Measurements from ENCODE around the gene NR1I3.

GRCh38 chr1:161267321-161267720 lies 29.3 kb upstream of the NR1I3 start:
- TF ChIP-seq ZNF704 (tag by site-specific recombination; IDR thresholded peaks at IDR 0.05), result no peak
- no peak for TF ChIP-seq ZNF18 (tag by site-specific recombination; IDR thresholded peaks at IDR 0.05)
- no peak for TF ChIP-seq CTCF (tag by site-specific recombination; IDR thresholded peaks at IDR 0.05)
- TF ChIP-seq INSM2 (tag by site-specific recombination; IDR thresholded peaks at IDR 0.05), result no peak
- no peak for TF ChIP-seq ZBTB8A (tag by site-specific recombination; IDR thresholded peaks at IDR 0.05)
- no peak for TF ChIP-seq ZNF350 (tag by site-specific recombination; IDR thresholded peaks at IDR 0.05)
- no peak for TF ChIP-seq MYNN (tag by site-specific recombination; IDR thresholded peaks at IDR 0.05; ENCODE audit: borderline replicate concordance)

Data from HEK293 (cell line).